GM21515 (cell line): Measurements from ENCODE around the gene LCN15.
"Not testable (repeated sequence)": the region's sequence is repeated elsewhere in the genome, so short reads cannot be mapped to it uniquely, and the experiment has no call there.

Experiments
- ATAC-seq: cut with Tn5 transposase; IDR thresholded peaks from one replicate; pipeline ENCODE4 v1.9.1; 2021; ENCODE audit not compliant: unreplicated experiment

Gene LCN15

DNA sequence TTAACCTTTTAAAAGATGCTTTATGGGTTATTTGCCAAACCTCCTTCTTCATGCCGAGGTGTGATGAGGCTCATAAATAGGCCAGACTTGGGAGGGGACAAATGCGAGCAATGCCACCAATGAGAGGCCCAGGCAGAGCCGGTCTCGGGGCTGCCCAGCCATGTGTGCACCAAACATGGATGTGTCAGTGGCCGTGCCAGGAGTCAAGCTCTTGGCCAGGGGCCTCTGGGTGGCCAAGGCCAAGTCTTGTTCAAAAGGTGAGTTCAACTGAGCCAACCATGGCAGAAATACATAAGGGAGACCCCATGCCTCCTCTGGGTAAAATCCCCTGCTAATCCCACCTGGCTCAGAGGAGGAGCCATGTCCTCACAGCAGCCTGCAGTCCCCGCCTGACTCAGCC, 10.9 kb upstream of the LCN15 start:
- ATAC-seq: no peak

DNA sequence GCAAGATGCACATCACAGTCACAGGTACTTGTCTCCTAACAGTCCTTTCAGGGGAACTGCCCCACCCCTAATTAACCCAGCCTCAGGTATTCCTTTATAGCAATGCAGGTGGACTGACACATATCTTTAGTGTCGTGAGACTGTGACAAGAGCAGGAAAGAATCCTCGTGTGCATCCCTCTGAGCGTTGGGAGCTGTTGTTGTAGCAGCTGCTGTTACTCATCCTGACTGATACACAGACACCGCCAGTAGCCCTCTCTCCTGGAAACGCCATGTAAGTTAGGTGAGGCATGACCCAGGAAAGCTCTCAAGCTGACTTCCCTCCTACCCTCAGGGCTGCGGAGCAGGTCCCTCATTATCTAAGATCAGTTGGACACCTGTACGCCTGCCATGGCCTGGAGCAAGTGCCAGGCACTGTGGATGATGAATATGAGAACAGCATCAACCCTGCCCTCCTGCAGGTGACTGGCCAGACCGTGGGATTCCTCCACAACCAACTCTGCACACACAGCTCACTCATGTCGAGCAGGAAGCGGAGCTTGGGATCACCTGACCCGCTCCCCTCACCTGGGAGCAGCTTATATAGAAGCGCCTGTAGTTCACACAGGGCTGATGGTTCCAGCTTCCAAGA, 10.2 kb upstream of the LCN15 start:
- ATAC-seq: no peak

DNA sequence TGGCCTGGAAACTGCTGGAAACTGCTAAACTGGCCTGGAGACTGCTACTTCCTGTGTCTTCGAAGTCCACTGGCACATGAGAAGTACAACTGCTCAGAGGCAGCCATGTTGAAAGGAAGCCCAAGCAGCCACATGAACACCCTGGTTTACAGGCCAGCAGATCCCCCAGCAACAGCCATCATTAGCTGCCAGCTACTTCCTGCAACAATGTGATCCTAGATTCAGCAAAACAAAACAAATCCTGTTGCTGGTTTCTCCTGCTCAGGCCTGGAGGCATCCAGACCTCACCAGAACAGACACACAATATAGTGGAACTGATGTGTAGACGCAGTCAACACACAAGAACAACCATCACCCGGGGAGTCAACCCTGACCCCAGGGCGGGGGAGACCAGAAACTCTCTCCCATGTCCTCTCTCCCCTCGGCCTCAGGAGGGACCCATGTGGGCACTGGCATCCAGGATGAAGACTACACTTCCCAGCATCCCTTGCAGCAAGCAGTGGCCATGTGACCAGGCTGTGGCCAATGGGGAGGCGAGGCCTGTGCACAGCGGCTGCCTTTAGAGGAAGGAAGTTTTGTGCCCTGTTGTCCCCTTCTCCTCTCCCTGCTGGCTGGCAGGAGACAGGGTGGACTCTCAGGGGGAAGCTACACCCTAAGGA, 9.2 kb upstream of the LCN15 start:
- ATAC-seq: no peak

DNA sequence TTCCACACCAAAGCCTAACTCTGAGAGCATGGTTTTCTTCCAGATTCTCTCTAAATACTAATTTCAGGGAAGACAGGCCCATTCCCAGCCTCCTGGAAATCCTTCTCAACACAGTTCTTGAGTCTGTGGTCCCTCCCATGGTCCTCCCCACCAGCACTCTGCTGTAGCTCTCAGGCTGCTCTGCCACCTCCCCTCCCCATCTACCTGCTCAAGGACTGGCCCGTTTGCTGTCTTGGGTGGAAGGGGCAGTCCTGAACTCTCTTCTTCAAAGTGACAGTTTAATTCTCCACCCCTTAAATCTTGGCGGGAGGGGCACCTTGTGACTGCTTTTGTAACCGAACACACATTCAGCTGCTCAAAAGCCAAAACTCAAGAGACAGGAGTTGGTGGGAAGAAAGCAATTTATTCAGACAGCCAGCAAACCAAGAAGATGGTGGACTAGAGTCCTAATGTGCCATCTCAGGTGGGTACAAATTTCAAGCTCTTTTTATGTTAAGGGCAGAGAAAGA, 7.6 kb upstream of the LCN15 start:
- ATAC-seq: no peak

DNA sequence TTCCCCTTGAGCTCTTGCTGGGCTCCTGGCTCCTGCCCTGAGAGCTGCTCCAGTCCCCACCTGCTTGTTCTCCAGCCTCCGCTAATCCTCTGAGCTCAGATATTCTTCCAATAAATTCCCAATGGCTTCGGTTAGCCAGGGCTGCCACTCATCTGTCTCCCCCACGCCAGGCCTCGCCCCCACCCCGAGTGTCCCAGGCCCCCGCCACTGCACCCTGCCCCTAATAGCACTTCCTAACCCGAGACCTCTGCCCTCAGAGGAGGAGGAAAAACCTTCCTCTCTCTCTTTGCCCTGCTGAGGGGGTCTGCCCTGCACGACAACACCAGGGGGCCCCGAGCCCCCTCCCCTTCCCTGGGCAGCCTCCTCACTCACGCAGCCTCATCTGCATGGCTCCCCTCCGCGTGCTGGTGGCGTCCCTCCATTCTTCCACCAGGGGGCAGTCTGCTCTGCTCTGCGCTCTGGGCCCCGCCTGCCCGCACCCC, 5.4 kb upstream of the LCN15 start:
- no peak for ATAC-seq

DNA sequence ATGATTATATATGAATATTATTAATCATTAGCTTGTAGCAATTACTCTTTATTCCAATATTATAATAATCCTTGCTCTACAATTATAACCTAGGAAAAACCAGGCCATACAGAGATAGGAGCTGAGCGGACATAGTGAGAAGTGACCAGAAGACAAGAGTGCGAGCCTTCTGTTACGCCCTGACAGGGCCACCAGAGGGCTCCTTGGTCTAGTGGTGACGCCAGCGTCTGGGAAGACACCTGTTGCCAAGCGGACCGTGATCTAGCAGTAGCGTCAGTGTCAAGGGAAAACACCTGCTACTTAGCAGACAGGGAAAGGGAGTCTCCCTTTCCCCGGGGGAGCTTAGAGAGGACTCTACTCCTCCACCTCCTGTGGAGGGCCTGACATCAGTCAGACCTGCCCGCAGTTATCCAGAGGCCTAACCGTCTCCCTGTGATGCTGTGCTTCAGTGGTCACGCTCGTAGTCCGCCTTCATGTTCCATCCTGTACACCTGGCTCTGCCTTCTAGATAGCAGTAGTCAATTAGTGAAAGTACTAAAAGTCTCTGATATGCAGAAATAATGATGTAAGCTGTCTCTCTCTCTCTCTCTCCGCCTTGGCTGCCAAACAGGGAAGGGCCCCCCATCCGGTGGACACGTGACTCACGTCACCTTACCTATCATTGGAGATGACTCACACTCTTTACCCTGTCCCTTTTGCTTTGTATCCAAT, 2.2 kb upstream of the LCN15 start:
- ATAC-seq: not testable (repeated sequence)

DNA sequence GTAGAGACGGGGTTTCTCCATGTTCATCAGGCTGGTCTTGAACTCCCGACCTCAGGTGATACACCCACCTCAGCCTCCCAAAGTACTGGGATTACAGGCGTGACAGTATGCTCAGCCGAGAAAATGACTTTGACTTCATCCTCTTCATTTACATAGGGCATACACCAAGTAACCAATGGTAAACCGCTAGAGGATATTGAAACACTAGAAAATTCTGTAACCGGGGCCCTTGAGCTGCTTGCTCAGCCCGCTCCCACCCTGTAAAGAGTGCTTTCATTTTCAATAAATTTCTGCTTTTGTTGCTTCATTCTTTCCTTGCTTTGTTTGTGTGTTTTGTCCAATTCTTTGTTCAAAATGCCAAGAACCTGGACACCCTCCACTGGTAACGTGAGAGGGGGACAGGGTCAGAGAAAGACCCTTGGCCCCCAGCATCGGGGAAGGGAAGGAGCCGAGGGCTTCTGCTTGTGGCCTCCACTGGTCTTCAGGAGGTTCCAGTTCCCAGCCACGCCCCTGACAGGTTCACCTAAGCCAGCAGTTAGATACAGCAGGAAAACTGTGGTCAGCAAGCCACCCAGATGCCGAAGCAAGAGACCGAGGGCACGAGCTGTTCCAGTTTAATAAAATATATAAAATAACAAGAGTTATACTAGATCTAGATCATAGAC, 1.6 kb upstream of the LCN15 start:
- ATAC-seq: peak; percentile 52

DNA sequence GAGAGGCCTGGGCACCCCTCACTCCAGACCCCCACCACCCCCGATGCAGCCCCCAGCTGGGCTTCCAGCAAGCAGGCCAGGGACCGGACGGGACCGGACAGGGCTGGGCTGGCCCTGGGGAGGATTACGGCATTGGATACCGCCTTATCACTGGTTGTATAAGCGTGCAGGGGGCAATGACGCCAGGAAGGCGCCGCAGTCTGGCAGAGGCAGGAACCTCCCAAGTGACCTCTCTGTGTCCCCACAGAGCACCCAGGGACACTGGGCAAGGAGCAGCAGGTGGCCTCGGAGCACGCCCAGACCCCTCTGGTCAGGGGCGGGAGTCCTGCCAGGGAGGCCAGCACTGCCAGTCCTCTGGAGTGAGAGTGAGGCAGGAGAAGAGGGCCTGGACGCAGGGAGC, 723 bp upstream of the LCN15 start:
- ATAC-seq: no peak

DNA sequence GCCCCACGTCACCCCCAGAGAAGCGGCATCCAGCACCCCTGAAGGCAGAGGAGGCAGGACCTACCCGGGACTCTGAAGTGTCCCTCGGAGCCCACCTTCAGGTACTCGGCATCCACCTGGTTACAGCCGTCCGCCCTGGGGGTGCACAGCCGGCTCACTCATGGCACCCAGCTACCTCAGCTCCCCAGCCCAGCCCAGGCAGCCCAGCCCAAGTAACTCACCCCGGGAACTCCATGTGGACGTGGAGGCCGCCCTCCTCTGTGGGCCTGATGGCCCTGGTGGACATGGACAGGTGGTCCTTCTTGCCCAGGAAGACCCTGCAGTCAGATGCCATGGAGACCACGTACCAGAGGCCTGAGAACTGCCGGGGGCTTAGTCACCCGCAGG, 676 bp downstream of the LCN15 start:
- ATAC-seq: no peak

DNA sequence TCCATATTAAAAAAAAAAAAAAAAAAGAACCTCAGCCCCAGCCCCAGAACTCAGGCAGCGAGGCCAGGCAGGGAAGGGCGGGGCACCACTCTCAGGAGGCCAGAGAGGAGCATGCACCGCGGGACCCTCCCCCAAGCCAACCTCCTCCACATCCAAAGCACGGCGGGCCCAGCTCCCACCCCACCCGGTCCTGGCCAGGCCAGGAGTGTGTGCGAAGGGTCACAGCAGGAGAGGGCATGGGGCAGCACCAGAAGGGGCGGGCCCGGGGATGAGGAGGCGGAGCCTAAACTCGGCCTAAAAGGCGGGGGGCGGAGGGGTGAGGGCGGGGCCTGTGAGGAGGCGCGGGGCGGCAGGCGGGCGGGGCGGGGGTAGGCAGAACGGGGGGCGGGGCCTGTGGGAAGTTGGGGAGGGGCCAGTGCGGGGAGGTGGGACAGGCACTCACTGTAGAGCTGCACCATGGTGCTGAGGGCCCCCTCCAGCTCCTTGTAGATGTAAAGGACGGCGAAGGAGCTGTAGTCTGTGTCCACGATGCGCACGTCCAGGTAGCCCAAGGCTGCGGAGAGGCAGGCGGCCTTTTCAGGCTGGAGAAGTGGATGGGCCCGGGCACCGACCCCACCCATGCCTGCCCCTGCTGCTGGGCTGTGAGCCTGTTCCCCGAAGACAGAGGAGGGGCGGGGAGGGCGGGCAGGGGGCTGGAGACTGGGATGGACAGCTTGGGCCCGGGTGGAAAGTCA, 1.2 kb downstream of the LCN15 start:
- no peak for ATAC-seq

DNA sequence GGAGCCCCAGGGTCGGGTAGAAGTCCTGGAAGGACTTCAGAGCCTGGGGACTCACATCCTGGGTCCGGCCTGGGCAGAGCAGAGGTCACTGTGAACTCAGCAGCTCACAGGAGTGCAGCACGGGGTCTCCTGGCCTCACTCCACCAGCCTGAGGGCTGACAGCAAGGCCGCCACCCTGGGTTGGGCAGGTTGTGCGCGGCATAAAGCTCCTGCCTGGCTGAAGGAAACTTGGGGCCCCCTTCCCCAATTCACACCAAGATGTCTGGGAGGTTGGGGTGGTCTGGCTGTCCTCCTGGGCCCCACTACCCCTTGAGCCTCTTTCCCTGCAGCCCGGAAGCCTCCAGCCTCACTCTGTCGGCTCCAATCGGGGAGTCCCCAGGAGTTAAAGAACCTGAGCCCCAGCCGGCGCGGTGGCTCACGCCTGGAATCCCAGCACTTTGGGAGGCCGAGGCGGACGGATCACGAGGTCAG, 2.1 kb downstream of the LCN15 start:
- ATAC-seq: no peak

DNA sequence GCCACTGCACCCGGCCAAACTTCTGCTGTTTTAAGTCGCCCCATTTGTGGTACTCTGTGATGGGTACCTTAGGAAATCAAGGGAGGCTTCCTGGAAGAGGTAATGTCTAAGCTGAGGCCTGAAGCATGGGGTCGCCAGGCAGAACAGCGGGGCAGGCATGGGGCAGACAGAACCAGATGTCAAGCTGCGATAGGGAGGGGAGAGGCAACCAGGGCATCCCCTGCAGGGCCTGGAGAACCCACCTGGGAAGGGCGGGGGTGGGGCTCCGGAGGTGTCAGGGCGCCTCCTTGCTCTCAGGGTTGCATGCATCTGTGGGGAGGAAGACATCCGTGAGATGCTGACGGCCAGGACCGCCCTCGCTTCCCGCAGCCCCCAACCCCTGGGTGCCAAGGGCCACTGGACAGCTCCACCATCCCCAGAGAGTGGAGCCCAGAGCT, 2.8 kb downstream of the LCN15 start:
- no peak for ATAC-seq

DNA sequence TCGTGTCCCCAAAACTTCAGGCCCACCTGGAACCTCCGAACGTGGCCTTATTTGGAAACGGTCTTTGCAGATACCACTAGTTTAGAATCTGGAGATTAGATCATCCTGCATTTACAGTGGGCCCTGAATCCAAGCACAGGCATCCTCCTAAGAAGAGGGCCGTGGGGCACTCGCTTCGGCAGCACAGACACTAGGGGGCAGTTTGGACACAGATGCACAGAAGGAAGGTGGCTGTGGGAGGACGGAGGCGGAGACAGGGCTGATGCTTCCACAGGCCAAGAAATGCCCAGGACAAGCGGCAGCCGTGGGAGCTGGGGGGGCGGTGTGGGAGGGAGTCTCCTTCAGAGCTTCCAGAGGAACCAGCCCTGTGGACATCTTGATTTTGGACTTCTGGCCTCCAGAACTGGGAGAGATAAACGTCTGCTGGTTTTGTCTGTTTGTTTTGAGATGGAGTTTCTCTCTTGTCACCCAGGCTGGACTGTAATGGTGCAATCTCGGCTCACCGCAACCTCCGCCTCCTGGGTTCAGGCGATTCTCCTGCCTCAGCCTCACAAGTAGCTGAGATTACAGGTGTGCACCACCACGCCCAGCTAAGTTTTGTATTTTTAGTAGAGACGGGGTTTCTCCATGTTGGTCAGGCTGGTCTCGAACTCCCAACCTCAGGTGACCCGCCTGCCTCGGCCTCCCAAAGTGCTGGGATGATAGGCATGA, 3.3 kb downstream of the LCN15 start:
- not testable (repeated sequence) for ATAC-seq

DNA sequence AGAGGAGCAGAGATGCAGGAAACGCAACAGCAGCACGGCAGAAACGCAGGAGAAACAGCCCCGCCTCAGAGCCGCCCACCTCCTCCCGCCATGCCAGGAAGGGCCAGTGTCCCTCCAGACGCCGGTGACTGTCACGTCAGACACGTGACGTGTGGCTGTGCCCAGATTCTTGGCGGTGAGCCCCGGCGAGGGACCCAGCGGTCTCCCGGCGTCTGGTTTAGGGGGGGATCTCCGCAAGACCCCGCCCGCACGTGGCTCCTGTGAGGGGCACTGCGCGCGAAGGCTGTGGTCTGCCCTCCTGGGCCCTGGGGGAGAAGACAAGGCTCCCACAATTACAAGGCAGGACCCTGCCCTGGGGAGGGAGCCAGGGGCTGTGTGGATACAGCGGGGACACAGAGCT, 3.9 kb downstream of the LCN15 start:
- ATAC-seq: no peak

DNA sequence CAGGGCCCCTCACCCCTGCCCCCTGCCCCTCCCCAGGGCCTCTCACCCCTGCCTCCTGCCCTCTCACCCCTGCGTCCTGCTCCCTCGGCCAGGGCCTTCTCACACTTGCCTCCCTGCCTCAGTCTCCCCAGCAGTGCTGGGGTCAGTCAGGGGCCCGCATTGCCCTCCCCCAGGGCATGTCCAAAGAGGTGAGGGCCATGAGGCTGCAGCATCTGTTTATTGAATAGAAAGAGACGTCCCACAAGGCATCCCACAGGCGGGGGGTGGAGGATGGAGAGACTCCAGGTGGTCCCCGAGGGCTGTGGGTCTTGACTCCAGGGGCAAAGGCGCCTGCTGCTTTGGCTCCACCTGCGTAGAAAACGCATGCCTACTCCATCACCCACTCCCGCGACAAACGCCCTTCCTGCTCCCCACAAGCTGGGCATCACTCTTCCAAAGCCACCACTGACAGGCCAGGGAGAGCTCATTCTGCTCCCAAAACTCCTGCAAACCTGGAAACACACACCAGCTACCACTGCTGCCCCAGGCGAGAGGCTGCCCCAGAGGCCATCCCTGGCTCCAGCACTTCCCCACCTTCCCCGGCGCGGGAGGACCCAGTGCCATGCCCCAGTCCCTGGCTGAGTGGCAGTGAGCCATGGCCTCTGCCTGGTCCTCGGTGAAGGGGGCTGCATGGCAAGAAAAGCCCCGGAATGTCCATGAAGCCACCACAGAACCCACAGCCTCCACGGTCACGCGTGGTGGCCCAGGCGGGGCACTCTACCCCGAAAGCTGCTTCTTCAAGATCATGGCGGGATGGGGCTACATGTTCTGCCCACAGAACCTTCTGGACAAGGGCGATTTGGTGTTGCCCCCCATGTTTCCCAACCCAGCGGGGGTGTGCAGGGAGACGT, 4.6 kb downstream of the LCN15 start:
- no peak for ATAC-seq

DNA sequence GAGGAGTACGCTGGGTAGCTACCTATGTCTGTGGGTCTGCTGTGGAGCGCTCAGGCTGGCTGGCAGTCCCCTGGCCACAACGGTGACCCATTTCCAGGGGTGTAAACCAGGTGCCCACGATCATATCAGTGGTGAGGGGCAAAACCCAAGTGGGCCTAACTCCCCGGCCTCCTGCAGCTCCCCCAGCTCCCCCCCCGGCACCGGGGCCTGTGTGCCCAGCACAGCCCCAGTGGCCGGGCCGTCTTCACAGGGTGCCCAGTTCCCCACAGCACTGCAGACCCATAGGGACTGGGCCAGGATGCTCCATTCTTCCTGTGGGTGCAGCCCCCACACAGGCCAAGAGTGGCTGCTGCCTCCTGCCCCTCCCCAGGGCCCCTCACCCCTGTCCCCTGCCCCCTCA, 5.3 kb downstream of the LCN15 start:
- ATAC-seq: no peak

DNA sequence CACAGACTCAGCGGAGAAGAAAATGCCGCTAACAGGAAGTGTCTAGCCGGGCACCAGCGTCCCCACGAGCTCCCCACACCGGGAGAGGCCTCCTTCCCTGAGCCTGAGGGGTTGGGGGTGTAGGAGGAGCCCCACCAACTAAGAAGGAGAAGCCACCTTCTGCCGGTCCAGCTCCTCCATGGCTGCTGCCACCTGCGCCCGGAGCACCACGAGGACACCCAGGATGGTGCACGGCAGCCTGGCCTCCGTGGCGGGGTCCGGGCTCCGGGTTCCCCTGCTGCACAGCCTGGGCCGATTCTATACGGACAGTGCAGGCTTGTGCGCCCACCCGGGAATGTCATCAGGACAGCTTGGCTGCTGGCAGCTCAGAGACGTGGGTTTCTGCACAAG, 6.6 kb downstream of the LCN15 start:
- no peak for ATAC-seq

DNA sequence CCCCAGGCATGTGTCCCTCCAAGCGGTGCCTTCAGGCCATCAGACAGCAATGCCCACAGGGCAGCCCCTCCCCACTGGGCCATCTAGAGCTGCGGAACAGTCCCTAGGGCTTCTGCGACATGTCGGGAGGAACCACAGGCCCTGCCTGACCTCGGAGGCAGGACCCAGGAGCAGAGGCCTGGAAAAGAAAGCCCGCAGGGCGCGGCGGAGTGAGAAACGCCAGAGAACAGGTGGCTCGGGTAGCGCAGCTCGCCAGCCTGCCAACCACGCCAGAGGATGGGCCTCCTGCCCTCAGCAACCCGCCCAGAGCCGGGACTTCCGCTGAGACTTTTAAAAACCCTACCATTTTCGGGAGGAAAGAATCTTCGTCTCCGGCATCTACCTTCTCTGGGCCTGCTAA, 7.0 kb downstream of the LCN15 start:
- no peak for ATAC-seq

DNA sequence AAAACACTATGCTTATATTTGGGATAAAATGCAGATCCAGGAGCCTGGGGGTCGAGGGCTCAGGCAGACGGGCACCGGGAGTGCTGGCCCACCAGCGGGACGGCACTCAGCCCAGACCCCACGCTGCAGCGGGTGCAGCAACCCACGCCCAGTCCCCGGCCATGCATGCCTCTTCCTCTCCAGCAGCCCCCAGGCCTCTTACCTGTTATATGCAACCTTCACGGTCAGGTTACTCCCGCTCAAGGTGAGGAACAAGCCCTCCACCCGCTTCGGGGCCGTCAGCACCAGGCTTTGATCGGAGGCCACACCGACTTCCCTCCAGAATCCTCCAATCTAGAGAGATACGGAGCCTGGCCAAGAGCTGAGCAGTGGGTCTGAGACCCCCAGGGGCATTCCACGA, 7.5 kb downstream of the LCN15 start:
- ATAC-seq: no peak
